Calu3 (cell line): ENCODE data around the gene B4GALT1. TPM values are rescaled to one million over a fixed set of nuclear protein-coding genes. Genes with fewer than 3 reads are reported as not detected.

Source experiments
- BruUV-seq: library from RNA; stranded (reverse); fragments of 400-500 nt; replicated peaks from 2 replicates; lab custom pipeline; 2021; lab: Mats Ljungman, UMichigan
- CTCF ChIA-PET: fragments of 300-600 bp; sonication (Branson Sonifier 250); formaldehyde crosslinking; loops from one replicate; lab custom pipeline; 2022; ENCODE audit warnings: antibody characterized with exemption; lab: Charles Lee
- DNase-seq: peaks from one replicate; pipeline ENCODE4 v3.0.0; 2022
- H3K27ac Mint-ChIP-seq: one replicate; pipeline ENCODE4 v1.8.0; 2022; ENCODE audit warnings: mixed read lengths; ENCODE audit not compliant: unreplicated experiment
- H3K27me3 Mint-ChIP-seq: one replicate; pipeline ENCODE4 v1.8.0; 2022; ENCODE audit warnings: mixed read lengths; ENCODE audit not compliant: unreplicated experiment
- H3K36me3 Mint-ChIP-seq: one replicate; pipeline ENCODE4 v1.8.0; 2022; ENCODE audit warnings: mild to moderate bottlenecking, moderate library complexity, mixed read lengths; ENCODE audit not compliant: insufficient read depth, unreplicated experiment
- H3K4me1 Mint-ChIP-seq: one replicate; pipeline ENCODE4 v1.8.0; 2022; ENCODE audit warnings: mild to moderate bottlenecking, low read depth, mixed read lengths; ENCODE audit not compliant: unreplicated experiment
- H3K4me3 Mint-ChIP-seq: one replicate; pipeline ENCODE4 v1.8.0; 2022; ENCODE audit warnings: mild to moderate bottlenecking, low read depth, moderate library complexity, mixed read lengths; ENCODE audit not compliant: unreplicated experiment
- H3K9me3 Mint-ChIP-seq: one replicate; pipeline ENCODE4 v1.8.0; 2022; ENCODE audit warnings: low read depth, mixed read lengths; ENCODE audit not compliant: unreplicated experiment
- intact Hi-C: fragments of 100-400 bp; cut with micrococcal nuclease; formaldehyde crosslinking; loops from one replicate; pipeline ENCODE4 v1.10.0; 2022; ENCODE audit not compliant: unreplicated experiment
- total RNA-seq: library from RNA; stranded (reverse); gene quantifications from 2 replicates; pipeline ENCODE4 v1.2.3, GENCODE V29; 2022
- TF ChIP-seq, protein P1 (sequence below): fragments of 200-600 bp; IDR thresholded peaks from one replicate; pipeline ENCODE4 v1.8.0; 2022; ENCODE audit warnings: antibody characterized with exemption; ENCODE audit not compliant: unreplicated experiment

Gene B4GALT1
- total RNA-seq, 1 experiment from 2014 or later = 71.1 TPM

DNA sequence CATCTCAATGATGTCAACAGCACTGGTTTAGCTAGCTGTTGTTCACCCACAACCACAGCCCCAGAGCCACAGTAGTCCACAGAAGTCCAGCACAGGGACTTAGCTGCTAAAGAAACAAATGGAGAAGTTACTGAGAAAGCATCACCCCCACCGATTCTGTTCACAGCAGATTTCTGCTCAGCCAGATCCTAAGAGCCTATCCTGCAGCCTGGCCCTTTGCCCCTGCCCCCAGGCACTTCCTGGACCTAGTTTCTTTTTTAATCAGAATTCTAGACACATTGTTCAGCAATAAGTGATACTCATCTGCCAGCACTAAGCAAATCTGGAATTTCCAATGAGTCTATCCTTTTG is 7.4 kb downstream of the B4GALT1 start:
- intact Hi-C loops = loop anchor here (5.0 kb wide), 2 partner anchors 63 to 77 kb away; no protein-coding TSS in a partner anchor
- CTCF ChIA-PET = interaction anchor here (1.1 kb wide), 1 partner anchor 29 kb away, joined by 3 read pairs; no protein-coding TSS in a partner anchor
- TF ChIP-seq, protein P1, sequence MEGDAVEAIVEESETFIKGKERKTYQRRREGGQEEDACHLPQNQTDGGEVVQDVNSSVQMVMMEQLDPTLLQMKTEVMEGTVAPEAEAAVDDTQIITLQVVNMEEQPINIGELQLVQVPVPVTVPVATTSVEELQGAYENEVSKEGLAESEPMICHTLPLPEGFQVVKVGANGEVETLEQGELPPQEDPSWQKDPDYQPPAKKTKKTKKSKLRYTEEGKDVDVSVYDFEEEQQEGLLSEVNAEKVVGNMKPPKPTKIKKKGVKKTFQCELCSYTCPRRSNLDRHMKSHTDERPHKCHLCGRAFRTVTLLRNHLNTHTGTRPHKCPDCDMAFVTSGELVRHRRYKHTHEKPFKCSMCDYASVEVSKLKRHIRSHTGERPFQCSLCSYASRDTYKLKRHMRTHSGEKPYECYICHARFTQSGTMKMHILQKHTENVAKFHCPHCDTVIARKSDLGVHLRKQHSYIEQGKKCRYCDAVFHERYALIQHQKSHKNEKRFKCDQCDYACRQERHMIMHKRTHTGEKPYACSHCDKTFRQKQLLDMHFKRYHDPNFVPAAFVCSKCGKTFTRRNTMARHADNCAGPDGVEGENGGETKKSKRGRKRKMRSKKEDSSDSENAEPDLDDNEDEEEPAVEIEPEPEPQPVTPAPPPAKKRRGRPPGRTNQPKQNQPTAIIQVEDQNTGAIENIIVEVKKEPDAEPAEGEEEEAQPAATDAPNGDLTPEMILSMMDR = no peak
- Mint-ChIP-seq H3K9me3 (no peaks in the 10 kb centered on the region), H3K27ac (peak overlapping the region; percentile 96), H3K27me3 (no peaks in the 10 kb centered on the region), H3K4me1 (peaks cover 66% of the 10 kb centered on the region), H3K36me3 (peaks cover 33% of the 10 kb centered on the region), H3K4me3 (peak overlapping the region; percentile 58)
- DNase-seq = no peak
- BruUV-seq = no TSS peak

DNA sequence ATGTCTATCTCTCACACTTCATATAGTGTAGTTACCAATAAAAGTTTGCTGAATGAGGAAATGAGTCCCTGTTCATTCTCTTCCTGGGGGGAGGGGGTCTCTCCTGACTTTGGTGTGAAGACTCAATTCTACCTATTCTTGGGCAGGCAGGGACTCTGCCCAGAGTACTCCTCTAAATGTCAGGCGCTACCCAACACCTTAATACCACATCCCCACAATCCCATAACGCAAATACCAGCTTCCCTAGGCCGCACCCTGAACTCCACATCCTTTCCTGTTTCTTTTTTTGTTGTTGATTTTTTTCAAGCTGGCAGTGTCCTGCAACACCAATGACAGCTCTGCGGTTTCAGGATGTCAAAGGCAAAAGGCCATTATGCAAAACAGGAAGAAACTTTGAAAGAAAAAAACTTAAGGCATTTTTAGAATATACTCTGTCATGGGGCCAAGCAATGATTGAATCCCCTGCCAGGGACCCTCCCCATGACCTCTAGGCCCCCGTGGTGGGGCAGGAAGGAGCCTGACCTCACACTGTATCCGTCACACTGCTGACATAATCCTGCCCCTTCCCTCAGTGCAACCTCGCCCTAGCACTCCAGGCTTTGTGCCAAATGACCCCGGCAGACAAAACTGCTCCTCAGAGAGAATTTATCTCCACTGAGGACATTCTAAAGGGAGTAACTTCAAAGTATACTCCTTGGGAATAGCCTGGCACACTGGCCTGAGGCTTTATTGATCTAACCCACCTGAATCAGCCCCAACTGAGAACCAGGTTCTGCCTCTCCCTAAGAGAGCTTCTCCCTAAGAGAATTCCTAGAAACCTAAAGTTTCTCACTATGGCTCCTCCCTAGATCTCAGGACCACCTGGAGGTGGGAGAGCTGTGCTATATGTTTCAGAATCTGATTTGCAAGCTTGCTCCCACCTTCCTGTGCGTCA is 8.0 kb downstream of the B4GALT1 start:
- Mint-ChIP-seq H3K4me3 (peak overlapping the region; percentile 58), H3K27ac (peak overlapping the region; percentile 96), H3K9me3 (no peaks in the 10 kb centered on the region), H3K27me3 (no peaks in the 10 kb centered on the region), H3K4me1 (peaks cover 62% of the 10 kb centered on the region), H3K36me3 (peaks cover 28% of the 10 kb centered on the region)
- intact Hi-C loops = no loop called here
- no peak for DNase-seq
- TF ChIP-seq, protein P1 = no peak
- CTCF ChIA-PET = interaction anchor here (1.1 kb wide), 1 partner anchor 29 kb away, joined by 3 read pairs; no protein-coding TSS in a partner anchor
- no TSS peak for BruUV-seq

DNA sequence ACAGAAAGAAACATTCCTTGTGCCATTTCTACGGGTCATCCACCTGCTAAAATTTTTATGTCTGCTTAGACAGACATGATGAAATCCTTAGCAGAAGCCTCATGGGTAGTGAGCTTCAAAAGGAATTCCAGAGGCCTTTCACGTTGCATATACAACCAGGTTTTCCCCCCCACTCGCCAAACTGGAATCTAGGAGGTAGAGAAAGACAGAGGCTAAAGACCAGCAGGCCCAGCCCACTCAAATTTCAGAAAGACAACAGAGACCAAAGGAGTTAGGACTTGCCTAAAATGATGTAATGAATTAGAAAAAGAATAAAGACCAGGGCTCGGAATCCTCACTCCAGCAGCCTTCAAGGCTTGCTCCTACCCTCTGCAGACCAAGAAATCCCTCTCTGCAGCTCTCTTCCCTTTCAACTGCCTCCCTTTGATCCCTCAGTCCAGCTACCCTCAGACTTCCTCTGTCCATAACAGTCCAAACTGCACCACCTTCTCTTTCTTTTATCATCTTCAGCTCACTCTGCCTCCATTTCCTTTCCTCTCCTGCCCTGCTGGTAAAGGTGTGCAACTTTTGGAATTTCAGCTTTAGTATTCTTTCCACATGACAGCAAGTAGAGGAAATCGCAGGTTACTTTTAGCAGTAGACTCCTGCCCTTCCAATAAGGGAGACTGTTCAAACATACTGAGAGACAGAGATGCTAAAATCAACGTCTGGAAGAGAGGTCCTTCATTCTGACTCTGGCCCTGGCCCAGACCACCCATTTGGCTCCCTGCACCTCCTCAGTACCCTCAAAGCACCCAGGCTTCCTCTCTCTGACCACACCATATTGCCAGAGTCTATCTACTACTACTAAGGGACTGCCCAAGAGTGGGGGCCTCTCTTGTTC is 8.9 kb downstream of the B4GALT1 start:
- DNase-seq = no peak
- TF ChIP-seq, protein P1 = no peak
- peak overlapping the region; percentile 96 for H3K27ac Mint-ChIP-seq
- intact Hi-C loops = no loop called here
- H3K36me3 Mint-ChIP-seq = peaks cover 26% of the 10 kb centered on the region
- H3K4me3 Mint-ChIP-seq = peak overlapping the region; percentile 58
- no peaks in the 10 kb centered on the region for H3K27me3 Mint-ChIP-seq
- BruUV-seq = no TSS peak
- no peaks in the 10 kb centered on the region for H3K9me3 Mint-ChIP-seq
- CTCF ChIA-PET = interaction anchor here (0.8 to 1.1 kb wide), 2 partner anchors 28 to 49 kb away, joined by 3 to 4 read pairs; no protein-coding TSS in a partner anchor
- peaks cover 60% of the 10 kb centered on the region for H3K4me1 Mint-ChIP-seq

DNA sequence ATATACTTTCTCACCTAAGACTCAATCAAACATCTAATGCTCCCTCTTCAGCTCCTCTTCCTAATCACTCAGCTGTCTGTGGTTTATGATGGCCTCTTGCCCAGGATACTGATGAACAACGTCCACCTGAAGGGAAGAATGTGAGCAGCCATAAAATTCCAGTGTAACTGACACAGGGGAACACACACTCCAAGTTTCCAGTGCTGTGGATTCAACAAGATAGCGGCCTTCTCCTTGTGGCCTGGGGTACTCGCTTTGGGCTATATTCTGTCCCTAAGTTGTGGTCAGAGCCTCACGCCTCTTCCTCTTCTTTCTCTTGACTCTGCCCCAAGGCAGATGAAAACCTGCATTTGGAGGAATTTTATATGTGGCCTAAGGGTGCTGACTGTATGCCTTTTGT is 11.7 kb downstream of the B4GALT1 start:
- peaks cover 58% of the 10 kb centered on the region for H3K4me1 Mint-ChIP-seq
- BruUV-seq = no TSS peak
- H3K4me3 Mint-ChIP-seq = no peak overlapping the region
- H3K36me3 Mint-ChIP-seq = peaks cover 6% of the 10 kb centered on the region
- no peak overlapping the region for H3K27ac Mint-ChIP-seq
- intact Hi-C loops = no loop called here
- no peaks in the 10 kb centered on the region for H3K27me3 Mint-ChIP-seq
- TF ChIP-seq, protein P1 = no peak
- DNase-seq = no peak
- H3K9me3 Mint-ChIP-seq = no peaks in the 10 kb centered on the region
- CTCF ChIA-PET = interaction anchor here (0.7 kb wide), 1 partner anchor 28 kb away, joined by 3 read pairs; no protein-coding TSS in a partner anchor
